ENCODE measurements around the gene PRR23E.

The PRR23E gene

GRCh38 chr3:127174284-127174683 lies 18.6 kb upstream of the PRR23E start (continued):
- TF ChIP-seq CTCF (tag by site-specific recombination; IDR thresholded peaks at IDR 0.05), result no peak
- TF ChIP-seq ZNF132 (tag by site-specific recombination; IDR thresholded peaks at IDR 0.05; ENCODE audit: borderline replicate concordance), result no peak
- TF ChIP-seq ZBTB26 (tag by site-specific recombination; optimal IDR thresholded peaks at IDR 0.05), result no peak

GRCh38 chr3:127174715-127175140 lies 18.2 kb upstream of the PRR23E start:
- H3K9me3 ChIP-seq (ENCODE audit: control insufficient read depth, insufficient read depth, low read depth, low read length), result no peaks in the 10 kb centered on the region
- no peaks in the 10 kb centered on the region for H3K4me1 ChIP-seq (ENCODE audit: control insufficient read depth, insufficient read depth, low read length)
- H3K36me3 ChIP-seq (ENCODE audit: control insufficient read depth in 2 of 2, insufficient read depth in 1 of 2, low read length in 2 of 2), result no peaks in the 10 kb centered on the region
- ChIA-PET POLR2A (no interaction called here), CTCF (no interaction called here)
- TF ChIP-seq ZBTB44 (tag by site-specific recombination; IDR thresholded peaks at IDR 0.05) (no peak), ZNF626 (tag by site-specific recombination; IDR thresholded peaks at IDR 0.05) (no peak), ZNF239 (tag by site-specific recombination; IDR thresholded peaks at IDR 0.05) (no peak), RBAK (tag by site-specific recombination; IDR thresholded peaks at IDR 0.05) (no peak), OSR2 (tag by site-specific recombination; IDR thresholded peaks at IDR 0.05) (no peak), ZNF596 (tag by site-specific recombination; IDR thresholded peaks at IDR 0.05) (no peak), ZNF221 (tag by site-specific recombination; IDR thresholded peaks at IDR 0.05; ENCODE audit: borderline replicate concordance) (no peak)
- no peak overlapping the region for H3K4me3 ChIP-seq (ENCODE audit: low read depth, low read length)
- no peak overlapping the region for H3K27ac ChIP-seq (ENCODE audit: extremely low read depth, low read depth, low read length)

- no peak for TF ChIP-seq ZNF571 (tag by site-specific recombination; IDR thresholded peaks at IDR 0.05)
- no peak for TF ChIP-seq ZFHX2 (tag by site-specific recombination; conservative IDR thresholded peaks at IDR 0.05)
- H3K4me3 ChIP-seq (ENCODE audit: low read depth, low read length), result no peak overlapping the region
- H3K9me3 ChIP-seq (ENCODE audit: control insufficient read depth, insufficient read depth, low read depth, low read length), result no peaks in the 10 kb centered on the region
- no peaks in the 10 kb centered on the region for H3K4me1 ChIP-seq (ENCODE audit: control insufficient read depth, insufficient read depth, low read length)
- no peaks in the 10 kb centered on the region for H3K36me3 ChIP-seq (ENCODE audit: control insufficient read depth in 2 of 2, insufficient read depth in 1 of 2, low read length in 2 of 2)
- POLR2A ChIA-PET, result no interaction called here
- no peak overlapping the region for H3K27ac ChIP-seq (ENCODE audit: extremely low read depth, low read depth, low read length)
- CTCF ChIA-PET, result no interaction called here
These were observed 17.7 kb upstream of the PRR23E start for GRCh38 chr3:127175272-127175671.

GRCh38 chr3:127177226-127177625 lies 15.7 kb upstream of the PRR23E start:
- TF ChIP-seq CTCF (tag by site-specific recombination; IDR thresholded peaks at IDR 0.05) (no peak), ZNF76 (tag by site-specific recombination; IDR thresholded peaks at IDR 0.05; ENCODE audit: borderline replicate concordance, low read depth) (no peak), ZNF169 (tag by site-specific recombination; IDR thresholded peaks at IDR 0.05) (no peak), ZBTB11 (tag by site-specific recombination; conservative IDR thresholded peaks at IDR 0.05; ENCODE audit: low read depth) (no peak), ZNF391 (tag by site-specific recombination; IDR thresholded peaks at IDR 0.05; ENCODE audit: borderline replicate concordance, low read depth) (no peak), PBX3 (CRISPR knock-in tag; IDR thresholded peaks at IDR 0.05) (no peak)
- Histone ChIP-seq H3K27ac (ENCODE audit: extremely low read depth, low read depth, low read length) (no peak overlapping the region), H3K4me3 (ENCODE audit: low read depth, low read length) (no peak overlapping the region), H3K9me3 (ENCODE audit: control insufficient read depth, insufficient read depth, low read depth, low read length) (no peaks in the 10 kb centered on the region), H3K4me1 (ENCODE audit: control insufficient read depth, insufficient read depth, low read length) (no peaks in the 10 kb centered on the region), H3K36me3 (ENCODE audit: control insufficient read depth in 2 of 2, insufficient read depth in 1 of 2, low read length in 2 of 2) (no peaks in the 10 kb centered on the region)
- CTCF ChIA-PET, result interaction anchor here (0.6 to 0.8 kb wide), 2 partner anchors 8 to 187 kb away, joined by 3 read pairs; no protein-coding TSS in a partner anchor
- POLR2A ChIA-PET, result no interaction called here

Data from HEK293 (cell line).